GM21360 (cell line): ENCODE data around the gene MGLL.
"Not testable (repeated sequence)": the region's sequence is repeated elsewhere in the genome, so short reads cannot be mapped to it uniquely, and the experiment has no call there.

Source experiments
- ATAC-seq: cut with Tn5 transposase; IDR thresholded peaks from one replicate; pipeline ENCODE4 v1.9.1; 2021; ENCODE audit warnings: mild to moderate bottlenecking, moderate library complexity; ENCODE audit not compliant: unreplicated experiment

Gene MGLL

DNA sequence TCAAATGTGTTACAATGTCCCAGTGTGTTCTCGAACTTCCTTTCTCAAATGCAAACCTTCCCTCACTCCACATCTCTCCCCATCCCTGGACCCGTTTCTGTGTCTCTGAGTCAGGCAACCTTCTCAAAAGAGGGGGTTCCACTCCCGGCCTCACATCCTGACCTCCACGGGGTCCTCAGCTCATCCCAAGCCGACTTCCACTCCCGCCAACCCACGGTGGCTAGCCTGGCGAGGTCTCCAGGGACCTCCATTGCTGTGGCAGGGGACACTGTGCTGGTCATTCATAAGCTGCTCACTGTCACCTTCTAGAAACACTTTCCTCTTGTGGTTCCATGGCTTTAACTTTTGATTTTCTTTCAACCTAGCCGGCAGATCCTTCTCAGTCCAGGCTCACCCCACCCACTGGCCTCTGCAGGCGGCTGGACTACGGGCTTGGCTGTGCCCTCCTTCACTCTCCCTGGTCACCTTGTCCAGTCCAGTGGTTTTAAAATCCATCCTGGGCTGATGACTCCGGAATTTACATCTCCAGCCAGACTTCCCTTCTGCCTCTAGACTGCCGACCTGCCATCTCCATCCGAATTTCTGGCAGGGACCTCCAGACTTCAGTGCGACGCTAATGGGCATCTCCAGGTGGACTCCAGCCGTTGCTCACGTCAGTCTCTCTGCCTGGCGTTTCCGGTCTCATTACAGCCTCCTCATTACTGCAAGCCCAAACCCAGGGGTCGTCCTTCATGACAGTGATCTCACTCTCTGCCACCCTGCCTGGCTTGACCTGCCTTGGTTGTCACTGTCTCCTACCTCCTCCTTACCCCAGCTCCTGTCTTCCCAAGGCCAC is 129.6 kb downstream of the MGLL start:
- ATAC-seq: no peak

DNA sequence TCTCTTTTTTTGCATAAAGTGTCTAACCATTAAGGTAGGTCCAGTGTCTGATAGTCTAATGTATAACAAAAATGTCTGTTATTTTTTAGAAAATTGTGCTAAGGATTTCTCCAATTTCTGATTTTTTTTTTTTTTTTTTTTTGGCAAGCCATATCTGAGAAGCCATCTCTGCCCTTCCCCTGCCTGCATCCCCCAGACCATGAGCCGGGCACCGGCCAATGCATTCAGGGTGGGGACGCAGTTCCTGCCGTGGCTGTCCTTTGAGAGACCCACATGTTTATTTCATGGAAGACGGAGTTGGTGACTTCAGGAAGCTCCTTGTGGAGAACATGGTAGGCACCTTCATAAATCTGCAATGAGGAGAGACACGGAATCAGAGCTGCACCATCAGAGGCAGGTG is 130.3 kb downstream of the MGLL start:
- ATAC-seq: no peak

GRCh38 chr3:127691489-127691888 is 130.8 kb downstream of the MGLL start:
- no peak for ATAC-seq

GRCh38 chr3:127690823-127691452 is 131.4 kb downstream of the MGLL start:
- ATAC-seq: no peak

- ATAC-seq: no peak
Observed at GRCh38 chr3:127690106-127690505, 132.2 kb downstream of the MGLL start.

- ATAC-seq: no peak
Observed at GRCh38 chr3:127689266-127689860, 133.0 kb downstream of the MGLL start.

DNA sequence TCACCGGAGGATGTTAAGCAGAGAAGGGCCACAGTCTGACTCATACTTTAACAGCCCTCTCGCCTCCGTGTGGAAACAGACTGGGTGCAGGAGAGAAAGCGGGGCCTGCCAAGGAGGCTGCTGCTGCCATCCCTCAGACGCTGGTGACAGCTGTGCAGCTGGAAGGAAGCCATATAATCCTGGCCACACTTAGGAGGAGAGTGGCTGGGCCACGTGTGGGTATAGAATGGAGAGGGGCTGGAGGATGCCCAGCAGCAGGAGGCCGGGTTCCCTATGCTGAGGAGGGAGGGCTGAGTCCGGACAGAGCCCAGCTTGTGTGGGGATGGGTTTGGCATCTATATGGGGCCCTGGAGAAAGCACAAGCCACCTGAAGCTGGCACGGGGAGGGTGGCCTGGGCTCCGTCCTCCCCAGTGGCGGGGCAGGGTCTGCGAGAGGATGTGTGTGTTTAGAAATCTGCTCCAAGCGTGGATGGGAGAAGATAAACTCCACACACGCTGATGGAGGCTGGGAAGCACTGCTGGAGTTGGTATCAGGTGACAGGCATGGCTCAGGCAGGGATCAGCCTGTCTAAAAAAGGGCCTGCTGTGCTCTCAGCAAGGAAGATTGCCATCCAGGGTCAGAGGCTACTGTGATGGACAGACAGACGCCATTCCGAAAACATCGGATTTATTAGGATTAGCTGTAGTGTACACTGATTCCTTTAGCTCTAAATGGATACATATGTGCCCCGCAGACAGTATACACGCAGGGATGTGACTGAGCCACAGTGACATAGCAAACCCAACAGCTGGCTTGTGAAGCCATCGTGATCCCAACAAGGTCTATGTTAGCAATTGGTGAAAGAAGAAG is 133.7 kb downstream of the MGLL start:
- ATAC-seq: no peak

DNA sequence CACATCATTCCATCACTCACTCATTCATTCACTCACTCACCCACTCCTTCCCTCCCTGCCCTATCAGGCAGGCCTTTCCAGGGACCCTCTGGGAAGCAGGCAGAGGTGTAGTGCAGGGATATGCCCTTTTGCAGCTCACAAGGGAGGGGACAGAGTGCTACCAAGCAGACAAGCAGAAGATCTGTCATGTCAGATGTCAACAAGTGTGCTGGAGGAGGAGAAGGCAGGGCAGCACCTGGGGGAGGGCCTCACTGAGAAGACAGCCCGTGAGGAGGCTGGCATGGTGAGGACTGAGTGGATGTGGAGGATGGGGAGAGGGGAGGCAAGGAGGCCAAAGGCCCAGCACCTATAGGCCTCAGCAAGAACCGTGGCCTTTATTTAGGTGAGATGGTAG is 134.3 kb downstream of the MGLL start:
- ATAC-seq: no peak

DNA sequence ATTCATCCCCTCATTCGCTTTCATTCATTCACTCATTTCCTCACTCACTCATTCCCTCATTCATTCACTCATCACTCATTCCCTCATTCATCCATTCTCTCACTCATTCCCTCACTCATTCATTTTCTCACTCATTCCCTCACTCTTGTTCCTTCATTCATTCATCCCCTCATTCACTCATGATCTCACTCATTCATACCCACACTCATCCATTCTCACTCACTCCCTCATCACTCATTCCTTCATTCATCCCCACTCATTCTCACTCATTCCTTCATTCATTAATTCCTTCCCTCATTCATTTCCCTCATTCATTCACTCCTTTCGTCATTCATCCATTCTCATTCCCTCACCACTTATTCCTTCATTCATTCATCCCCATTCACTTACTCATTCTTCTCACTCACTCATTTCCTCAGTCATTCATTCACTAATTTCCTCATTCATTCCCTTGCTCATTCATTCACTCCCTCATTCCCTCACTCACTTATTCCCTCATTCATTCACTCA is 135.0 kb downstream of the MGLL start:
- no peak for ATAC-seq

DNA sequence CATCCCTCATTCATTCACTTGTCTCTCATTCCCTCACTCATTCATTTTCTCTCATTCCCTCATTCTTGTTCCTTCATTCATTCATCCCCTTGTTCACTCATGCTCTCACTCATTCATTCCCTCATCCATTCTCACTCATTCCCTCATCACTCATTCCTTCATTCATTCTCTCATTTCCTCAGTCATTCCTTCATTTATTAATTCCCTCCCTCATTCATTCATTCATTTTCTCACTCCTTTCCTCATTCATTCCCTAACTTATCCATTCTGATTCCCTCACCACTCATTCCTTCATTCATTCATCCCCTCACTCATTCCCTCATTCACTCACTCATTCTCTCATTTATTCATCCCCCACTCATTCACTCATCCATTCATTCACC is 135.8 kb downstream of the MGLL start:
- no peak for ATAC-seq

- no peak for ATAC-seq
Observed at GRCh38 chr3:127685708-127686511, 136.4 kb downstream of the MGLL start.

DNA sequence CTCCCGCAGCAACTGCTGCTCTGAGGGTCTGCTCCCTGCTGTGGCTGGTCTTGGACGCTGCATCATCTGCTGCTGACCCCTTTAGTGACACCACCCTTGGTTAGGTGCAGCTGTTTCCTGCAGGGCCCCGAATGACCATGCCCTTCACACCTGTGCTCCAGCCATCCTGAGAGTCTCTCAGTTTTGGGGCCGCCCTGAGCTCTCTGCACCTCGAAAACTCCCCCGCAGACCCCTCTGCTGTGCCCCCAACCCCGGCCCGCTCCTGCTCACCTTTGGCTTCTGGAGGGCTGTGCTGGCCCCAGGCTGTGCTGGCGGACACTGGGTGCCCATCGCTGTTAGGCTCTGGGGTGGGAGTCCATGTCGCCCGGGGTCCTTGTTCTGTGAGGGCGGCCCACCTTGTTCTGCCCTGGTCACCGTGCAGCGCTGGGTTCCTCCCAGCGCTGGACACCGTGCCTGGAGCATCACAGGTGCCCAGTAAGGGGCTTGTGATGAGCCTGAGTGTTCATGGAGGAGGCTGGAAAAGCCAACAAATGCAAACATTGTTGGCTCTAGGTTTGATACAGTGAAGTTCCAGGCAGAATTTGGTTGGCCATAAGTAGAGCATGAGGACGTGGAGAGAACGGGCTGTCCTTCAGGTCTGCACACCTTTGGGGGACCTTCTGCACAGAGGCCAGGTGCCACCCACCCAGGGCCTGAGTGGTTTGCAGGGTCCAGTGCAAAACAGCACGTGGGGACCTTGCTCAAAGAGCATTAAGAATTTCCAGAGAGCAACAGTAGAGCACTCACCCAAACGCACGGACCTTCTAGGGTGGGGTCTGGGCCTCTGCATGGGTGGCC is 137.2 kb downstream of the MGLL start:
- no peak for ATAC-seq

GRCh38 chr3:127682561-127682960 is 139.8 kb downstream of the MGLL start:
- no peak for ATAC-seq

DNA sequence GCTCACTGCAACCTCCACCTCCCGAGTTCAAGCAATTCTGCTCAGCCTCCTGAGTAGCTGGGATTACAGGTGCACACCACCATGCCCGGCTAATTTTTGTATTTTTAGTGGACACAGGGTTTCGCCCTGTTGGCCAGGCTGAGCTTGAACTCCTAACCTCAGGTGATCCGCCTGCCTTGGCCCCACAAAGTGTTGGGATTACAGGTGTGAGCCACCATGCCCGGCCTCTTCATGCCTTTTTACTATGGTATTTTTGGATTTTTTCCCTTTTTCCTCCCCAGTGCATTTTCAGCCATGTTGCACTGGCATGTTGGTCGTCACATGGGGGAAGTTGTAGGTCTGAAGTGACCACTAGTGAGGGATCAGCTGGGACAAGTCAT is 140.2 kb downstream of the MGLL start:
- not testable (repeated sequence) for ATAC-seq

- no peak for ATAC-seq
Observed at GRCh38 chr3:127680798-127681221, 141.5 kb downstream of the MGLL start.

- no peak for ATAC-seq
Observed at GRCh38 chr3:127680146-127680661, 142.1 kb downstream of the MGLL start.

DNA sequence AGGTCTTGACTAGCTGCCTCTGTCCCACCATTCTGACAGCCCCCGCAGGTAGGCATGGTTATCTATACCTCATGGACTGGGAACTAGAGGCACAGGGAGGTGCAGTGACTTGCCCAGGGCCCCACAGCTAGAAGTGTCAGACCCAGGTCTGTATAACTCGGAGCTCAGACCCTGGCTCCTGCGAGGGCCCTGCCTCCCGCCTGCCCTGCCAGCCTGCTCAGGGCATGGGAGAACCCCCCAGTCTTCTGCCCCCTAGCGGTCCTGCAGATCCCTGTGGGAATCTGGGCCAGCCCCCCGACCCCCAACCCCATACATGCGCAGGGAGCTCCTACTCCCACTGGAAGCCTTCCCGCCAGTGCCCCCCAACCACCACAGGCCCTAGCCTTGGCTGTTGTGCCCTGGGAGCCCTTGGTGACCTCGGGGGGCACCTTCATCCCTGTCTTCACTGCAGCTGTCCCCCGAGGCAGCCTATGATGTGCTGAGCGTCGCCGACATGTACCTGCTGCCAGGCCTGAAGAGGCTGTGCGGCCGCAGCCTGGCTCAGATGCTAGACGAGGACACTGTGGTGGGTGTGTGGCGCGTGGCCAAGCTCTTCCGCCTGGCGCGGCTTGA is 142.7 kb downstream of the MGLL start:
- ATAC-seq: no peak

- no peak for ATAC-seq
Observed at GRCh38 chr3:127678611-127679533, 143.4 kb downstream of the MGLL start.
